ENCODE results near the gene UNK.

The UNK gene, protein sequence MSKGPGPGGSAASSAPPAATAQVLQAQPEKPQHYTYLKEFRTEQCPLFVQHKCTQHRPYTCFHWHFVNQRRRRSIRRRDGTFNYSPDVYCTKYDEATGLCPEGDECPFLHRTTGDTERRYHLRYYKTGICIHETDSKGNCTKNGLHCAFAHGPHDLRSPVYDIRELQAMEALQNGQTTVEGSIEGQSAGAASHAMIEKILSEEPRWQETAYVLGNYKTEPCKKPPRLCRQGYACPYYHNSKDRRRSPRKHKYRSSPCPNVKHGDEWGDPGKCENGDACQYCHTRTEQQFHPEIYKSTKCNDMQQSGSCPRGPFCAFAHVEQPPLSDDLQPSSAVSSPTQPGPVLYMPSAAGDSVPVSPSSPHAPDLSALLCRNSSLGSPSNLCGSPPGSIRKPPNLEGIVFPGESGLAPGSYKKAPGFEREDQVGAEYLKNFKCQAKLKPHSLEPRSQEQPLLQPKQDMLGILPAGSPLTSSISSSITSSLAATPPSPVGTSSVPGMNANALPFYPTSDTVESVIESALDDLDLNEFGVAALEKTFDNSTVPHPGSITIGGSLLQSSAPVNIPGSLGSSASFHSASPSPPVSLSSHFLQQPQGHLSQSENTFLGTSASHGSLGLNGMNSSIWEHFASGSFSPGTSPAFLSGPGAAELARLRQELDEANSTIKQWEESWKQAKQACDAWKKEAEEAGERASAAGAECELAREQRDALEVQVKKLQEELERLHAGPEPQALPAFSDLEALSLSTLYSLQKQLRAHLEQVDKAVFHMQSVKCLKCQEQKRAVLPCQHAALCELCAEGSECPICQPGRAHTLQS

DNA sequence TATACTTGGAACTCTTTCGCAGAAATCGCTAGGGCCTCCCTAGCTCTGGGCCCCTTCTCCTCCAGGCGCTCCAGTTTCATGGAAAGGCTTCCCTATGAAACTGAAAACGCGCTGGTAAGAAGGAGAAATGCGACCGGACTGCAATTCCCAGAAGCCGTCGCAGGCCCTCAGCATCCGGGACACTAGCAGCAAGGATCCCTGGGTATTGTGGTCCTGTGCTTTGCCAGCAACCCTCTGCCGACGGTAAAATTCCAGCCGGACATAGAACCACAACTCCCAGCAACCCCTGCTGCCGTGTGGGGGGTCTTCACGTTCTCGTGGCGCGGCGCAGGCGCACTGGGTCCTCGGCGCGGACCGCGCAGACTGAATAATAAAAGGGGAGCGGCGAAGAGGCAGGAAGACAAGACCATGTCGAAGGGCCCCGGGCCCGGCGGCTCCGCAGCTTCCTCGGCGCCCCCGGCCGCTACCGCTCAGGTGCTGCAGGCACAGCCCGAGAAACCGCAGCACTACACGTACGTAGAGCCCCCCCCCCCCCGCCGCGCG lies at the start of gene UNK:
Gene UNK, plus strand, starts transcription at position 334 of the 543 bp plus-strand sequence. Its CDS starts 75 bp downstream, at position 409.
- peak; percentile 95 for DNase-seq

DNA sequence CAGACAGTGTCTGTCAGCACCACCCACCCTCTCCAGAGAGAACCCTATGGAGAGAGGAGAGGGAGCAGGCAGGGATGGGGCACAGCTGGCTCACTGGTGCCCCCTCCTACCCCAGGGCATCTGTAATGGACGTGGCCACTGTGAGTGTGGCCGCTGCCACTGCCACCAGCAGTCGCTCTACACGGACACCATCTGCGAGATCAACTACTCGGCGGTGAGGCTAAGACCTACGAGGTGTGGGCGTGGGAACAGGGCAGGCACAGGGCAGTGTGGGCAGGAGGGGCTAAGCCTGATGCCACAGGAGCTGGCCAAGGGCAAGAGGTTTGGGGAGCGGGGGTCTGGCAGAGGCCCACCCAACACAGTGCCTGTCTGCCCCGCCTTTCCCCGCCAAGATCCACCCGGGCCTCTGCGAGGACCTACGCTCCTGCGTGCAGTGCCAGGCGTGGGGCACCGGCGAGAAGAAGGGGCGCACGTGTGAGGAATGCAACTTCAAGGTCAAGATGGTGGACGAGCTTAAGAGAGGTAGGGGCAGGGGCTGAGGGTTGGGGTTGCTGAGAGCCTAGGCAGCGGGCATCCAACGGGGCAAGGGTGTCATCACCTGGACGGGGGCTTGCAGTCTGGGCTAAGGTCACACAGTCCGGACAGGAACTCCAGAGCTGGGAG lies 48.3 kb upstream of the UNK start:
- DNase-seq: no peak

DNA sequence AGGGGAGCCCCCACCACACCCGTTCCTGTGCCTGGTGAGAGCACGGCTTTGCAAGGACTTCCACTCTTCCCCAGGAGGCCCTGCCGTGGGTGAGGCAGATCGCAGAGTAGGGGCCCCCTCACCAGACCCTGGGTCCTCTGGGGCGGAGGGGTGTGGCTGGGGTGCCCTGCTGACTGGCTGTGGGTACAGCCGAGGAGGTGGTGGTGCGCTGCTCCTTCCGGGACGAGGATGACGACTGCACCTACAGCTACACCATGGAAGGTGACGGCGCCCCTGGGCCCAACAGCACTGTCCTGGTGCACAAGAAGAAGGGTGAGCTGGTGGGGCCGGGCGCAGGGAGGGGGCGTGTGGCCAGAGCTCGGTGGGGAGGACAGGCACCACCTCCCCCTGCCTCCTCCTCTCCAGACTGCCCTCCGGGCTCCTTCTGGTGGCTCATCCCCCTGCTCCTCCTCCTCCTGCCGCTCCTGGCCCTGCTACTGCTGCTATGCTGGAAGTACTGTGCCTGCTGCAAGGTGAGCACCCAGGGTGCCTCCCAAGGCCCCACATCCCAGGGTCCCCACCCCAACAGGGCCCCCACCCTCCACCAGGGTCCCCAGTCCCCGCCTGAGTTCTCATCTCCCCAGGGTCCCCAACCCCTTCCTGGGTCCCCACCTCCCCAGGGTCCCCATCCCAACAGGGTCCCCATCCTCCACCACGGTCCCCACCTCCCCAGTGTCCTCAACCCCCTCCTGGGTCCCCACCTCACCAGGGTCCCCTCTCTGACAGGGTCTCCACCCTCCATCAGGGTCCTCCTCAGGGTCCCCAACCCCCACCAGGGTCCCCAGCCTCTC lies 47.3 kb upstream of the UNK start:
- no peak for DNase-seq

DNA sequence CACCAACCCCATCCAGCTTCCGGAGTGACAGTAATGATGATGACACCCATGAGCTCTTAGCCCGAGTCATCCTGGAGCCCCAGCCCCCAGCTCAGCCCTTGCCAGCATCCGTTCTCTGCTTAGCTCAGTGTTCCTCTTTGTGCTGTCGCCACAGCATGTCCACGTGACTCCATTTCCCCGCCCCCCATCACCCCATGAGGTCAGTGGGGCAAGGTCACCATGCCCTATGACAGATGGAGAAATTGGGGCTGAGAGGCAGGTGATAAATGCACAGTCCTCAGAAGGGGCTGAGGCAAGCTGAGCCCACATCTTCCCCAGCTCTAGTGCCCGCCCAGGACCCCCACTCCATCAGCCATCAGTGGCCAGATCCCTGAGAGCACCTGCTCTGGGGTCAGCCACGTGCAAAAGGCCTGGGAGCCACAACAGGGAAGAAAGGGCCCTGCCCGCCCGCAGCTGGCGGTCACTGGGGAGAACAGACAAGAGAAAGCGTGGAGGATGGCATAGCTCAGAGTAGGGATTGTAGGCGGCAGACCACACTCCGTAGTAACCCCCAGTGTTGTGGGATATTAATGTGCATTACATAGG lies 46.3 kb upstream of the UNK start:
- no peak for DNase-seq

DNA sequence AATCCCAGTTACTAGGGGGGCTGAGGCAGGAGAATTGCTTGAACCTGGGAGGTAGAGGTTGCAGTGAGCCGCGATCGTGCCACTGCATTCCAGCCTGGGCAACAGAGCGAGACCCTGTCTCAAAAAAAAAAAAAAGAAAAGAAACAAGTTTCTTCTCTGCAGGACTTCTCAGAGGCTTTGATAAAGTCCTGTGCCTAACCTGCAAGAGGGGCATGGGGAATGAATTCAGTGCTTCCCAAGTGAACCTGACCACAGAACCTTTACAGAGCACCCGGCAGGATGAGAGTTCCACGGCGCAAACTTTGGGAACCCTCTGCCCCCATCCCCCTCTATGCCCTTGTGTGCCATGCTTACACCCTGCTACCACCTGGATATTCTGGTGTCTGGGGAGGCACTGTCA lies 45.4 kb upstream of the UNK start:
- no peak for DNase-seq

DNA sequence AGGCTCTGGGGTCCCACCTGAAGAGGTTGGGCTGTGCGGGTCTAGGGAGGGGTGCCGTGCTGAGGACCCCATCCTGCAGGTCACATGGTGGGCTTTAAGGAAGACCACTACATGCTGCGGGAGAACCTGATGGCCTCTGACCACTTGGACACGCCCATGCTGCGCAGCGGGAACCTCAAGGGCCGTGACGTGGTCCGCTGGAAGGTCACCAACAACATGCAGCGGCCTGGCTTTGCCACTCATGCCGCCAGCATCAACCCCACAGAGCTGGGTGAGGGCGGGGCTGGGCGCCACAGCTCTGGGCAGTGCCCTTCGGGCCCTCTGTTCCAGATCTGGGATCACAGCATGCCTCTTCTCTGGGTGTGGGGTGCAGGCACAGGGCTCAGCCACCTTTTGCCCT lies 44.8 kb upstream of the UNK start:
- DNase-seq: no peak

DNA sequence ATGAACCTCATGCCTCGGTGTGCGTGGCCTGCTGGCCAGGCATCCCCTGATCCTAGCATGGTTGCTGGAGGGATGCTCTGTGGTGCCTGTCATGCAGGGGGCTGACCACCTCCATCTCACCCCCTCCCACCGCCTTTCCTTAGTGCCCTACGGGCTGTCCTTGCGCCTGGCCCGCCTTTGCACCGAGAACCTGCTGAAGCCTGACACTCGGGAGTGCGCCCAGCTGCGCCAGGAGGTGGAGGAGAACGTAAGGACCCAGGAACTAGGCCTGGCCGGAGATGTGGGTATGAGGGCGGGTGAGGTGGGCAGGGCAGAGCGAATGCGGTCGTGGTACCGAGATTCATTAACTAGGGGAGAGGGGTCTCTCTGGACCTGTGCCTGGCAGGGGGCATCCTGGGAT lies 44.4 kb upstream of the UNK start:
- DNase-seq: no peak

DNA sequence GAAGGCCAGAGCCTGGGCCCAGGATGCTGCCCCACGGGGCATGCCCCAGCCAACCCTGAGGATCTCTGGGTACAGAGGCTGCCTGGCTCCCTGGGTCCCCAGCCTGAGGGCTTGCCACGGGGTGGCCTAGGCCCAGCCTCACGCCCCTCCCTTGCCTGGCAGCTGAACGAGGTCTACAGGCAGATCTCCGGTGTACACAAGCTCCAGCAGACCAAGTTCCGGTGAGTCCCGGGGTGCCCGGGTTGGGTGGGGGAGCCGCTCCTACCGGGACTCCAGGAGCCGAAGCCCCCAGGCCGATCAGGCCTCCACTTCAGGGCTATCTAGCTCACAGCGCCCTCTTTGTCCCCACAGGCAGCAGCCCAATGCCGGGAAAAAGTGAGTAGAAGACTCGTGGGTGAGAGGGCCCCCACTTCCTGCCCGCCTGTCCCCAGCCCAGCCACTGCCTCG lies 44.0 kb upstream of the UNK start:
- DNase-seq: no peak

DNA sequence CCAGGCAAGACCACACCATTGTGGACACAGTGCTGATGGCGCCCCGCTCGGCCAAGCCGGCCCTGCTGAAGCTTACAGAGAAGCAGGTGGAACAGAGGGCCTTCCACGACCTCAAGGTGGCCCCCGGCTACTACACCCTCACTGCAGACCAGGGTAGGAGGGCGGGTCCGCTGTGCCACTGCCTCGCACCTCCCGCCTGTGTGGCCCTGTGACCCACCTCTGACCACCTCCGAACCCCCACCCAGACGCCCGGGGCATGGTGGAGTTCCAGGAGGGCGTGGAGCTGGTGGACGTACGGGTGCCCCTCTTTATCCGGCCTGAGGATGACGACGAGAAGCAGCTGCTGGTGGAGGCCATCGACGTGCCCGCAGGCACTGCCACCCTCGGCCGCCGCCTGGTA lies 42.3 kb upstream of the UNK start:
- no peak for DNase-seq

DNA sequence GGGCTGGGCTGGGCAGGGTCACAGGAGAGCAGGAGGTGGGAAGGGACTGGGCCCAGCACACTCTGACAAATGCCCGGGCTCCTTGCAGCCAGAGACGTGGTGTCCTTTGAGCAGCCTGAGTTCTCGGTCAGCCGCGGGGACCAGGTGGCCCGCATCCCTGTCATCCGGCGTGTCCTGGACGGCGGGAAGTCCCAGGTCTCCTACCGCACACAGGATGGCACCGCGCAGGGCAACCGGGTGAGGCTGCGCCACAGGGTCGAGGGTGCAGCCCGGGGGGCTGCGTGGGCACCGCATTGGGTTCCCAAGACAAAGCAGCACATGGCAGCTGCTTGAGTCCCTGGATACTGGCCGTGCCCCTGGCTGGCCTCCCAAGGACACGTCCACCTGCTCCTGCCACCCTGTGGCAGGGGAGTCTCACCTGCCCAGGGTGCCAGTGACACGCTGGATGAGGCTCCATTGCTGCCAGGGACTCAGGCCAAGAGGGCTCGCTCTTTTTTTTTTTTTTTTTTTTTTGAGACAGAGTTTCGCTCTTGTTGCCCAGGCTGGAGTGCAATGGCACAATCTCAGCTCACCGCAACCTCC lies 40.9 kb upstream of the UNK start:
- DNase-seq: no peak

DNA sequence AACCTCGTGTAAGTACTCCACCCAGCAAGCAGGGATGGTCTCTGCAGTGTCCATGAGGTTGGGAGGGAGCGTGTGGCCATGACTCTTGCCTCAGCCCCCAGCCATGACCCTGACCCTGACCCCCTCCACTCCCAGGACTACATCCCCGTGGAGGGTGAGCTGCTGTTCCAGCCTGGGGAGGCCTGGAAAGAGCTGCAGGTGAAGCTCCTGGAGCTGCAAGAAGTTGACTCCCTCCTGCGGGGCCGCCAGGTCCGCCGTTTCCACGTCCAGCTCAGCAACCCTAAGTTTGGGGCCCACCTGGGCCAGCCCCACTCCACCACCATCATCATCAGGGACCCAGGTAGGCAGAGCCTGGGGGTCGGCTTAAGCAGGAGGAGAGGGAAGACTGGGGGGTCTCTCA lies 35.9 kb upstream of the UNK start:
- DNase-seq: no peak

DNA sequence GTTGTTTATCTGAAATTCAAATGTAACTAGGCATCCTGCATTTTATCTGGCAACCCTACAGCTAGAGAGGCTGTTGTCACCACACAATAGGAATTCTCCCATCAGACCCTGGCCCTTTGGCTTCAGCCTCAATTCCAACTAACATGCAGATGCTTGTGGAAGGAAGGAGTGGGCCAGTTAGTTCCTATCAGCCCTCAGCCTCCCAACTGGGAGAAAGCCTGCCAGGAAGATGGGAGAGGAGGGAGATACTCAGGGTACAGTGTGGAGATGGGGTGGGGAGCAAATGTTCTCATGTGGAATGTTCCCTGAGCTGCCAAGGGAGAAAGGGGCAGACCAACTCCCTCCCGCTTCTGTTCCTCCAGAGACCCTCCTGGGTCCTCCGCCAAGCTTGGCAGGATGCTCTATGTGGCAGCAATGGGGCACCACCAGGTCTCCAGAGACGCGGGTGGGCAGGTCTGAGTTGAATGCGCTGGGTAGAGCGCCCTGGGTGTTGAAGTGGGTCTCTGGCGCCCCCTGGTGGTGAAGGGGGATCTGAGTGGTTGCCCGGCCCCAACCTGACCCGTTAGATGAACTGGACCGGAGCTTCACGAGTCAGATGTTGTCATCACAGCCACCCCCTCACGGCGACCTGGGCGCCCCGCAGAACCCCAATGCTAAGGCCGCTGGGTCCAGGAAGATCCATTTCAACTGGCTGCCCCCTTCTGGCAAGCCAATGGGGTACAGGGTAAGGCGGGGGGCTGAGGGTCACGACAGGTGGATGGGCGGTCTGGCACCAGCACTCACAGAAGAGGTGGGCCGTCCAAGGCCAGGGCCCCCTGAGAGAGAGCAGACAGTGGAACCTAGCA lies 34.8 kb upstream of the UNK start:
- DNase-seq: peak; percentile 57

DNA sequence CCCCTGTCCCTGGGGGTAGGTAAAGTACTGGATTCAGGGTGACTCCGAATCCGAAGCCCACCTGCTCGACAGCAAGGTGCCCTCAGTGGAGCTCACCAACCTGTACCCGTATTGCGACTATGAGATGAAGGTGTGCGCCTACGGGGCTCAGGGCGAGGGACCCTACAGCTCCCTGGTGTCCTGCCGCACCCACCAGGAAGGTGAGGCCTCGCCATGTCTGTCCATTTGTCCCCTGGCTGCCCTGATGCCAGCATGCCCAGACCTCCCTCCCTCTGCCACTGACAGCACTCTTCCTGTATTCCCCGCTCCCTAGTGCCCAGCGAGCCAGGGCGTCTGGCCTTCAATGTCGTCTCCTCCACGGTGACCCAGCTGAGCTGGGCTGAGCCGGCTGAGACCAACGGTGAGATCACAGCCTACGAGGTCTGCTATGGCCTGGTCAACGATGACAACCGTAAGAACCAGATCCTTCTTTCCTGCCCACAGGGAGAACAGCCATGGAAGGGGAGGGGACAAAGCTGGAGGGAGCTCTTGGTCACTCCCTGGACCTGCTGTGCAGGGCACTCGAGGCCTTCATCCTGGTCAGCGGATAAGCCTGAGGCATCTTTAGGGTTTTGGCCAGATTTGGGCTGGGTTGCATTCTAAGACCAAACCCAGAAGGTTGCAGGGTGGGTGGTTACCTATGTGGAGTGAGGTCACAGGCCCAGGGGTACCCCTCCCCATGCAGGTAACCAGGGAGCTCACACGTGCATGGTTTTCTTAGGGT lies 33.8 kb upstream of the UNK start:
- no peak for DNase-seq

DNA sequence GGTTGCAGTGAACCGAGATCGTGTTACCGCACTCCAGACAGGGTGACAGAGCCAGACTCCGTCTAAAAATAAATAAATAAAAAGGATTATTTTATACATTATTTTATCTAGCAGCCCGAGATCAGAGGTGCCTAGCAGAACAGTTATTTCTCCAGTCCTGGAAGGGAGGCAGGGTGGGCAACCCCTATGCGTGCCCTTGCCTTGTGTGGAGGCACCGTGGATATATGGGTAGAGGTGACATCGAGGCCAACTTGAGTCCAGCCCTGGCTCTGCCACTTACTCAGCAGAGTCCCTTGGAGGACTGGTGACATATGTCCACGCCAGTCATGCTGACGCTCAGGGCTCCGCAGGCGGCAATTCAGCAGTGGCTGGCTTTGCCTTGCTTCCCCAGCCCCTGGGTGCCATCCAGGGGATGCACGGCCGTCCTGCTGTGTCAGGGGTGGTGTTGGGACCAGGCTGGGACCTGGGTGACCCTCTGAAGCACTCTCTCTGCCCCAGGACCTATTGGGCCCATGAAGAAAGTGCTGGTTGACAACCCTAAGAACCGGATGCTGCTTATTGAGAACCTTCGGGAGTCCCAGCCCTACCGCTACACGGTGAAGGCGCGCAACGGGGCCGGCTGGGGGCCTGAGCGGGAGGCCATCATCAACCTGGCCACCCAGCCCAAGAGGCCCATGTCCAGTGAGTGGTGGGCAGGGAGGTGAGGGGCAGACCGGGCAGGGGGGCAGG lies 32.8 kb upstream of the UNK start:
- no peak for DNase-seq

DNA sequence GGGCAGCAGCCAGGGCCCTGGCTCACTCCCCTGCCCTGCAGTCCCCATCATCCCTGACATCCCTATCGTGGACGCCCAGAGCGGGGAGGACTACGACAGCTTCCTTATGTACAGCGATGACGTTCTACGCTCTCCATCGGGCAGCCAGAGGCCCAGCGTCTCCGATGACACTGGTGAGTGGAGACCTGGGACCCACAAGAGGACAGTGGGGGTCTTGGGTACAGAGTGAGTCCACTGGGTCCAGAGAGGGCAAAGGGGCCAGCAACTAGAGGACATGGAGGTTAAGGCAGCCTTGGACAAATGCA lies 32.2 kb upstream of the UNK start:
- no peak for DNase-seq

DNA sequence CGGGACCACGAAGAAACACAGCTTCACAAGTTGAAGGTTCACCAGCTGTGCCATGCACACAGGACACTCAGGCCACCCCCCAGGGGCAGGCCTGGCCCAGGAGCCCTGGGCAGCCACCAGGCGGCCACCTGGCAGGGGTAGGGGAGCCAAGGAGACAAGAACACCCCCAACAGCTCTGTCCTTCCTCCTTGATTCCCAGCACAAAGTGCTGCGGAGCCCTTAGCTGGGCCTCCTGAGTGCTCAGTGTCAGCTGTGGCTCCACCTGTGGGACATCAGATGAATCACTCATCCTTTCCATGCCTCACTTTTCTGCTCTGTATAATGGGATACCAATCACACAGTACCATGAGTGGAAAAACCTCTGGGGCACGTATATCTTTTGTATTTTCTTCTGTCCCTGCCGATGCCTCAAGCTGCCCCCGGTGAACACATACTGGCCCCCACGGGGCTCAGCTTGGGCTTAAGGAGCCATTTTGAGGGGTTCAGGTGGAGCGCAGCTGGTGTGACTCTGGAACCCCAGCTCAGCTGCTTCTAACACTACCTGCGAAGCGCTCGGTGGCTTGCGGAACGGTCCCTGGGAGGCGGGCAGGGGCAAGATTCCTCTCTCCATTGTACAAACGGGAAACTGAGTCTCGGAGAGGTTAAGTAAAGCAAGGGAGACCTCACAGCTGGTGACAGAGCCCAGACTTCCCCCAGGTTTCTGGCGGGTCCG lies 31.6 kb upstream of the UNK start:
- DNase-seq: no peak

DNA sequence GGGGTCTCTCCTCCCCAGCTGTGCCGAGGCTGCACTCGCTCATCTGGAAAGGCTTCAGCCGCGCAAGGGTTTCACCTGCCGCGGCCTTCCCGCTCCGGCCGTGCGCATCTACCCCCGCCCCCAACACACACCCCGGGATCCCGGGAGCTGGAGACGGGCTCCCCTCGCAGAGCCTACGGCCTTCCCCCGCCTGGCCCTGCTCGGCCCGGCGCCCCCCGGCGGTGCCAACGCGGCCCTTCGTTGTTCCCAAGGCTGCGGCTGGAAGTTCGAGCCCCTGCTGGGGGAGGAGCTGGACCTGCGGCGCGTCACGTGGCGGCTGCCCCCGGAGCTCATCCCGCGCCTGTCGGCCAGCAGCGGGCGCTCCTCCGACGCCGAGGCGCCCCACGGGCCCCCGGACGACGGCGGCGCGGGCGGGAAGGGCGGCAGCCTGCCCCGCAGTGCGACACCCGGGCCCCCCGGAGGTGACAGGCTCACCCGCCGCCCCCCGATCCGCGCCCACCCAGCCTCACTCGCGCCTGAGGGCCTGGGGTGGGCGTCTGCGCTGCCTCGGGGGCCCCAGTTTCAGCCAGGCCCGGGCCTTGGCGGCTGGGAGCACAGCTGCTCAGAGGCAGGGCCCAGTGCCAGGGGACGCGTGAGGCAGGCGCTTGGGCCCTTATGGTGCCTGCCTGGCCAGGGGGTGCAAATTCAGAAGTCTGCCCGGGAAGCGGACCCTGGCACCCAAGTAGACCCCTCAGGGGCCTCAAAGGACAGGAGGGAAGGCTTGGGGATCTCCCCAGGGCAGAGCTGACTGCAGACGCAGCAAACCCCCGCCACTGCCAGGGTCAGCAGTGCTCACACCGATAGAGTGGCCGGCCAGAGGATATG lies 30.9 kb upstream of the UNK start:
- DNase-seq: peak; percentile 21
